K562 (cell line): Measurements from ENCODE around the gene LRPAP1. TPM values are rescaled to one million over a fixed set of nuclear protein-coding genes. Genes with fewer than 3 reads are reported as not detected.

Experiments used
- ADNP ChIP-seq: fragments of 200-800 bp; sonication (Bioruptor generic); IDR thresholded peaks from 2 replicates; pipeline ENCODE4 v1.6.1; 2016; ENCODE audit warnings: missing genetic modification characterization, missing compliant biosample characterization
- CSDE1 ChIP-seq, 2 experiments: fragments of 450-650 bp; IDR thresholded peaks; 2 replicates each; pipeline ENCODE4 v1.6.1; 2016; ENCODE audit warnings: mild to moderate bottlenecking in 1 of 2
- DPF2 ChIP-seq: fragments of 450-650 bp; IDR thresholded peaks from 2 replicates; pipeline ENCODE4 v1.6.1; 2016
- E4F1 ChIP-seq: fragments of 250-450 bp; sonication (Bioruptor Pico); IDR thresholded peaks from 2 replicates; pipeline ENCODE4 v1.5.0; 2021; ENCODE audit warnings: mild to moderate bottlenecking, borderline replicate concordance
- MGA ChIP-seq: fragments of 450-650 bp; IDR thresholded peaks from 2 replicates; pipeline ENCODE4 v1.6.1; 2016; ENCODE audit warnings: mild to moderate bottlenecking, moderate library complexity
- NR1H2 ChIP-seq: sonication (generic); formaldehyde crosslinking; IDR thresholded peaks from 2 replicates; pipeline ENCODE4 v1.4.0; 2020; ENCODE audit warnings: mild to moderate bottlenecking, missing genetic modification reagents
- RUNX1 ChIP-seq: sonication (generic); IDR thresholded peaks from 2 replicates; pipeline ENCODE4 v1.6.1; 2016; ENCODE audit warnings: antibody characterized with exemption, low read depth
- SIN3A ChIP-seq, 2 experiments: fragments of 150-350 bp in 1 of 2; IDR thresholded peaks; 2 replicates each; pipeline ENCODE4 v1.6.1; 2011 to 2016; ENCODE audit warnings: borderline replicate concordance in 2 of 2, low read depth in 2 of 2, low read length in 2 of 2, mild to moderate bottlenecking in 2 of 2, moderate library complexity in 2 of 2; ENCODE audit not compliant: control insufficient read depth in 1 of 2
- SLC30A9 ChIP-seq: fragments of 250-450 bp; sonication (Bioruptor Pico); IDR thresholded peaks from 2 replicates; pipeline ENCODE4 v1.8.0; 2022; ENCODE audit warnings: mild to moderate bottlenecking, moderate library complexity
- TCF7L2 ChIP-seq: fragments of 150-350 bp; IDR thresholded peaks from 2 replicates; pipeline ENCODE4 v1.6.1; 2016; ENCODE audit warnings: low read depth, mild to moderate bottlenecking, low read length, moderate library complexity
- ZBTB1 ChIP-seq: sonication (generic); formaldehyde crosslinking; IDR thresholded peaks from 2 replicates; pipeline ENCODE4 v1.8.1; 2023; ENCODE audit warnings: missing genetic modification reagents, low read depth, mild to moderate bottlenecking, borderline replicate concordance
- ZNF23 ChIP-seq: fragments of 250-450 bp; sonication (Bioruptor Pico); IDR thresholded peaks from 2 replicates; pipeline ENCODE4 v1.4.0; 2020; ENCODE audit warnings: mild to moderate bottlenecking
- ZNF253 ChIP-seq: fragments of 250-450 bp; sonication (Bioruptor Pico); conservative IDR thresholded peaks from 2 replicates; pipeline ENCODE4 v1.6.1; 2021; ENCODE audit warnings: mild to moderate bottlenecking
- ZNF778 ChIP-seq: fragments of 450-650 bp; formaldehyde crosslinking; IDR thresholded peaks from 2 replicates; pipeline ENCODE4 v1.4.0; 2020; ENCODE audit warnings: mild to moderate bottlenecking, moderate library complexity
- polyA plus RNA-seq, 8 experiments: library from polyadenylated mRNA; depleted of rRNA in 4 of 8; stranded (reverse) in 5 of 8; unstranded in 3 of 8; fragments of >200 nt; fragmentation: Nextera tagmentation in 2 of 8; fragmentation: Illumina TruSeq in 1 of 8; extraction: Ambion mirVana in 2 of 8; extraction: Trizol in 1 of 8; gene quantifications; 2 replicates each; pipeline versions ENCODE4 v1.2.1 to v1.2.3, GENCODE V29; 2011 to 2014; ENCODE audit warnings: inconsistent platforms in 1 of 8, missing spikeins in 1 of 8
- total RNA-seq, 7 experiments: library from RNA; depleted of rRNA in 6 of 7; stranded (reverse); fragments of >200 nt in 6 of 7; fragmentation: Illumina TruSeq in 2 of 7; extraction: Trizol in 2 of 7; gene quantifications; 2 replicates each; pipeline versions ENCODE4 v1.2.1 to v1.2.3, GENCODE V29; 2011 to 2021; ENCODE audit warnings: low replicate concordance in 1 of 7

LRPAP1 gene
- total and polyA plus RNA-seq, 9 of the 15 experiments (the other 6 are each of a cell fraction or from before 2014, with no cell fraction given): 1.1 to 75.5 (median 41.8) TPM

GRCh38 chr4:3522326-3522640 is 9.9 kb downstream of the LRPAP1 start (continued):
- TF ChIP-seq MGA (no peak), ADNP (tag) (no peak), ZBTB1 (no peak), ZNF253 (no peak), DPF2 (no peak), SLC30A9 (CRISPR knock-in tag) (no peak), SIN3A (IDR thresholded peaks at IDR 0.05; ENCODE audit: borderline replicate concordance in 2 of 2, control insufficient read depth in 1 of 2, low read depth in 2 of 2, low read length in 2 of 2) (no peak), RUNX1 (no peak), E4F1 (no peak), NR1H2 (CRISPR knock-in tag) (no peak), ZNF778 (CRISPR knock-in tag) (no peak), CSDE1 (IDR thresholded peaks at IDR 0.05) (no peak), ZNF23 (no peak), TCF7L2 (no peak)
